Immature natural killer cell (primary cell): ENCODE results near the gene SLC1A3. TPM values are rescaled to one million over a fixed set of nuclear protein-coding genes. Genes with fewer than 3 reads are reported as not detected.
A peak's percentile ranks its signal among the peaks of the same experiment; 100 is the strongest.
"Not testable (repeated sequence)": the region's sequence is repeated elsewhere in the genome, so short reads cannot be mapped to it uniquely, and the experiment has no call there.

Source experiments
- DNase-seq, 3 donors: peaks; one replicate each; pipeline ENCODE4 v3.0.0; 2022; ENCODE audit warnings: mixed read lengths in 1 of 3
- H3K27ac Mint-ChIP-seq, 6 donors: one replicate each; pipeline ENCODE4 v1.8.0; 2020; ENCODE audit warnings: mixed read lengths in 6 of 6, mild to moderate bottlenecking in 5 of 6, inconsistent platforms in 4 of 6, moderate library complexity in 3 of 6
- H3K27me3 Mint-ChIP-seq, 3 donors: one replicate each; pipeline ENCODE4 v1.8.0; 2020 to 2021; ENCODE audit warnings: low read depth in 3 of 3, mild to moderate bottlenecking in 3 of 3, mixed read lengths in 3 of 3, moderate library complexity in 3 of 3, inconsistent platforms in 1 of 3
- H3K36me3 Mint-ChIP-seq, 3 donors: one replicate each; pipeline ENCODE4 v1.8.0; 2020; ENCODE audit warnings: mixed read lengths in 3 of 3, inconsistent platforms in 2 of 3, mild to moderate bottlenecking in 2 of 3
- H3K4me1 Mint-ChIP-seq, 2 donors: one replicate each; pipeline ENCODE4 v1.8.0; 2020; ENCODE audit warnings: inconsistent platforms in 2 of 2, mild to moderate bottlenecking in 2 of 2, mixed read lengths in 2 of 2, moderate library complexity in 1 of 2
- H3K4me3 Mint-ChIP-seq, 5 donors: one replicate each; pipeline ENCODE4 v1.8.0; 2020; ENCODE audit warnings: mild to moderate bottlenecking in 5 of 5, mixed read lengths in 5 of 5, inconsistent platforms in 3 of 5, moderate library complexity in 3 of 5
- H3K9me3 Mint-ChIP-seq, 6 donors: one replicate each; pipeline ENCODE4 v1.8.0; 2020; ENCODE audit warnings: mild to moderate bottlenecking in 6 of 6, mixed read lengths in 6 of 6, inconsistent platforms in 4 of 6, moderate library complexity in 3 of 6
- polyA plus RNA-seq, 3 donors: library from polyadenylated mRNA; unstranded; fragments of 300-500 nt; fragmentation: Illumina TruSeq; gene quantifications; one replicate each; pipeline ENCODE4 v1.2.3, GENCODE V29; 2021

The SLC1A3 gene
- polyA plus RNA-seq, 3 donors from 2014 or later, result 0.08 TPM; not detected in 2

- Mint-ChIP-seq H3K9me3 (peaks cover 0 to 5% (median 0%) of the 10 kb centered on the region in 6 donors), H3K27me3 (peaks cover 0 to 5% (median 2%) of the 10 kb centered on the region in 3 donors), H3K27ac (no peak overlapping the region), H3K4me3 (no peak overlapping the region), H3K36me3 (peaks cover 0 to 4% (median 0%) of the 10 kb centered on the region in 3 donors), H3K4me1 (no peaks in the 10 kb centered on the region)
- no peak for DNase-seq
These were observed 19.1 kb upstream of the SLC1A3 start for GRCh38 chr5:36587354-36587753.

- not testable (repeated sequence) for H3K4me1 Mint-ChIP-seq, H3K9me3 Mint-ChIP-seq, H3K36me3 Mint-ChIP-seq, DNase-seq, H3K27me3 Mint-ChIP-seq, H3K27ac Mint-ChIP-seq, H3K4me3 Mint-ChIP-seq
These were observed 16.7 kb upstream of the SLC1A3 start for GRCh38 chr5:36589735-36590134.

- Mint-ChIP-seq H3K27me3 (peaks cover 0 to 5% (median 0%) of the 10 kb centered on the region in 3 donors), H3K27ac (no peak overlapping the region), H3K36me3 (peaks cover 0 to 4% (median 0%) of the 10 kb centered on the region in 3 donors), H3K4me1 (no peaks in the 10 kb centered on the region), H3K4me3 (no peak overlapping the region), H3K9me3 (peaks cover 0 to 5% (median 0%) of the 10 kb centered on the region in 6 donors)
- DNase-seq, result no peak
These were observed 15.7 kb upstream of the SLC1A3 start for GRCh38 chr5:36590513-36591286.

GRCh38 chr5:36593867-36594266 is 12.5 kb upstream of the SLC1A3 start:
- Mint-ChIP-seq H3K9me3 (peaks cover 0 to 3% (median 0%) of the 10 kb centered on the region in 6 donors), H3K4me1 (no peaks in the 10 kb centered on the region), H3K27me3 (peaks cover 0 to 5% (median 2%) of the 10 kb centered on the region in 3 donors), H3K4me3 (no peak overlapping the region), H3K36me3 (peaks cover 0 to 4% (median 0%) of the 10 kb centered on the region in 3 donors), H3K27ac (no peak overlapping the region)
- no peak for DNase-seq

- peaks cover 0 to 1% (median 0%) of the 10 kb centered on the region in 6 donors for H3K9me3 Mint-ChIP-seq
- no peak overlapping the region for H3K4me3 Mint-ChIP-seq
- H3K27me3 Mint-ChIP-seq, result peaks cover 0 to 4% (median 2%) of the 10 kb centered on the region in 3 donors
- no peak for DNase-seq
- H3K36me3 Mint-ChIP-seq, result peaks cover 0 to 3% (median 0%) of the 10 kb centered on the region in 3 donors
- H3K27ac Mint-ChIP-seq, result no peak overlapping the region
- no peaks in the 10 kb centered on the region for H3K4me1 Mint-ChIP-seq
These were observed 10.2 kb upstream of the SLC1A3 start for GRCh38 chr5:36596247-36596646.

GRCh38 chr5:36596756-36597155 is 9.7 kb upstream of the SLC1A3 start:
- Mint-ChIP-seq H3K27me3 (peaks cover 0 to 2% (median 2%) of the 10 kb centered on the region in 3 donors), H3K4me3 (no peak overlapping the region), H3K27ac (no peak overlapping the region), H3K4me1 (no peaks in the 10 kb centered on the region), H3K9me3 (peaks cover 0 to 1% (median 0%) of the 10 kb centered on the region in 6 donors), H3K36me3 (no peaks in the 10 kb centered on the region)
- DNase-seq, result no peak

- no peak for DNase-seq
- Mint-ChIP-seq H3K27ac (no peak overlapping the region), H3K4me3 (no peak overlapping the region), H3K27me3 (peaks cover 0 to 2% (median 0%) of the 10 kb centered on the region in 3 donors), H3K36me3 (no peaks in the 10 kb centered on the region), H3K9me3 (peaks cover 0 to 1% (median 0%) of the 10 kb centered on the region in 6 donors), H3K4me1 (no peaks in the 10 kb centered on the region)
These were observed 8.4 kb upstream of the SLC1A3 start for GRCh38 chr5:36598045-36598444.

GRCh38 chr5:36599986-36600779 is 6.2 kb upstream of the SLC1A3 start:
- Mint-ChIP-seq H3K9me3 (peaks cover 0 to 1% (median 0%) of the 10 kb centered on the region in 6 donors), H3K27ac (no peak overlapping the region), H3K36me3 (no peaks in the 10 kb centered on the region), H3K27me3 (peaks cover 0 to 2% (median under 1%) of the 10 kb centered on the region in 3 donors), H3K4me1 (no peaks in the 10 kb centered on the region), H3K4me3 (no peak overlapping the region)
- no peak for DNase-seq

- no peak overlapping the region for H3K27ac Mint-ChIP-seq
- peaks cover 0 to 1% (median 0%) of the 10 kb centered on the region in 6 donors for H3K9me3 Mint-ChIP-seq
- no peak overlapping the region for H3K4me3 Mint-ChIP-seq
- no peaks in the 10 kb centered on the region for H3K36me3 Mint-ChIP-seq
- H3K27me3 Mint-ChIP-seq, result peaks cover 0 to 6% (median 4%) of the 10 kb centered on the region in 3 donors
- no peak for DNase-seq
- H3K4me1 Mint-ChIP-seq, result peaks cover 0 to under 1% of the 10 kb centered on the region in 2 donors
These were observed 5.4 kb upstream of the SLC1A3 start for GRCh38 chr5:36600917-36601527.

GRCh38 chr5:36602704-36603321 is 3.6 kb upstream of the SLC1A3 start:
- no peak overlapping the region for H3K27ac Mint-ChIP-seq
- H3K36me3 Mint-ChIP-seq, result no peaks in the 10 kb centered on the region
- H3K4me3 Mint-ChIP-seq, result no peak overlapping the region
- peaks cover 0 to 4% (median 0%) of the 10 kb centered on the region in 6 donors for H3K9me3 Mint-ChIP-seq
- no peak for DNase-seq
- H3K27me3 Mint-ChIP-seq, result peaks cover 2 to 16% (median 10%) of the 10 kb centered on the region in 3 donors
- peaks cover 9 to 12% of the 10 kb centered on the region in 2 donors for H3K4me1 Mint-ChIP-seq

- no peak overlapping the region for H3K4me3 Mint-ChIP-seq
- DNase-seq, result no peak
- H3K4me1 Mint-ChIP-seq, result peaks cover 9 to 12% of the 10 kb centered on the region in 2 donors
- no peak overlapping the region for H3K27ac Mint-ChIP-seq
- H3K36me3 Mint-ChIP-seq, result no peaks in the 10 kb centered on the region
- H3K27me3 Mint-ChIP-seq, result peaks cover 2 to 17% (median 10%) of the 10 kb centered on the region in 3 donors
- H3K9me3 Mint-ChIP-seq, result peaks cover 0 to 5% (median 0%) of the 10 kb centered on the region in 6 donors
These were observed 1.2 kb upstream of the SLC1A3 start for GRCh38 chr5:36605241-36605640.

GRCh38 chr5:36606036-36606427 is 374 bp upstream of the SLC1A3 start:
- peaks cover 0 to 5% (median 0%) of the 10 kb centered on the region in 6 donors for H3K9me3 Mint-ChIP-seq
- peaks cover 9 to 12% of the 10 kb centered on the region in 2 donors for H3K4me1 Mint-ChIP-seq
- H3K27ac Mint-ChIP-seq, result no peak overlapping the region
- no peak for DNase-seq
- peak overlapping the region; percentile 18 to 61 (median 46) for H3K4me3 Mint-ChIP-seq
- H3K27me3 Mint-ChIP-seq, result peaks cover 2 to 21% (median 10%) of the 10 kb centered on the region in 3 donors
- H3K36me3 Mint-ChIP-seq, result no peaks in the 10 kb centered on the region

GRCh38 chr5:36607114-36607571 is 737 bp downstream of the SLC1A3 start:
- peaks cover 9 to 12% of the 10 kb centered on the region in 2 donors for H3K4me1 Mint-ChIP-seq
- H3K27ac Mint-ChIP-seq, result no peak overlapping the region
- peak overlapping the region in 3 of 5 donors; percentile 46 to 61 (median 55) for H3K4me3 Mint-ChIP-seq
- no peaks in the 10 kb centered on the region for H3K36me3 Mint-ChIP-seq
- peaks cover 0 to 5% (median 0%) of the 10 kb centered on the region in 6 donors for H3K9me3 Mint-ChIP-seq
- H3K27me3 Mint-ChIP-seq, result peaks cover 2 to 21% (median 12%) of the 10 kb centered on the region in 3 donors
- no peak for DNase-seq
